Natural killer cell (primary cell): ENCODE results near the gene ABCB7. TPM values are rescaled to one million over a fixed set of nuclear protein-coding genes. Genes with fewer than 3 reads are reported as not detected.

ENCODE experiments used
- ATAC-seq, 3 donors: fragments of 150-1000 bp in 2 of 3; fragments of 200-7000 bp in 1 of 3; cut with Tn5 transposase; 1 replicate in 1 of 3; 2 replicates in 2 of 3; pipeline ENCODE4 v1.10.0; 2021; ENCODE audit warnings: mild to moderate bottlenecking in 2 of 3, moderate library complexity in 2 of 3
- DNase-seq, 2 donors: peaks; one replicate each; pipeline versions ENCODE4 v3.0.0 to v3.0.0-alpha.2; 2013 to 2021; ENCODE audit warnings: mixed read lengths in 1 of 2
- H3K27ac ChIP-seq: one replicate; pipeline ENCODE4 v1.5.1; 2013; ENCODE audit warnings: mild to moderate bottlenecking, low read length
- H3K27me3 ChIP-seq: one replicate; pipeline ENCODE4 v1.6.1; 2013; ENCODE audit warnings: low read length; ENCODE audit not compliant: control insufficient read depth, insufficient read depth
- H3K36me3 ChIP-seq: one replicate; pipeline ENCODE4 v1.6.1; 2013; ENCODE audit warnings: low read length; ENCODE audit not compliant: control insufficient read depth, insufficient read depth
- H3K4me1 ChIP-seq: one replicate; pipeline ENCODE4 v1.6.1; 2013; ENCODE audit warnings: low read length; ENCODE audit not compliant: control insufficient read depth, insufficient read depth
- H3K4me3 ChIP-seq: one replicate; pipeline ENCODE4 v1.5.1; 2013; ENCODE audit warnings: low read length
- H3K9me3 ChIP-seq: one replicate; pipeline ENCODE4 v1.6.1; 2013; ENCODE audit warnings: low read length; ENCODE audit not compliant: control insufficient read depth, insufficient read depth
- H3K27ac Mint-ChIP-seq, 2 donors: one replicate each; pipeline ENCODE4 v1.8.0; 2022; ENCODE audit warnings: mild to moderate bottlenecking in 2 of 2, mixed read lengths in 2 of 2, moderate library complexity in 1 of 2
- H3K27me3 Mint-ChIP-seq, 2 donors: one replicate each; pipeline ENCODE4 v1.8.0; 2022; ENCODE audit warnings: low read depth in 2 of 2, mixed read lengths in 2 of 2
- H3K36me3 Mint-ChIP-seq: one replicate; pipeline ENCODE4 v1.8.0; 2022; ENCODE audit warnings: mixed read lengths
- H3K4me1 Mint-ChIP-seq, 2 donors: one replicate each; pipeline ENCODE4 v1.8.0; 2022; ENCODE audit warnings: mixed read lengths in 2 of 2
- H3K4me3 Mint-ChIP-seq: one replicate; pipeline ENCODE4 v1.8.0; 2022; ENCODE audit warnings: mild to moderate bottlenecking, moderate library complexity, mixed read lengths
- H3K9me3 Mint-ChIP-seq, 2 donors: one replicate each; pipeline ENCODE4 v1.8.0; 2022; ENCODE audit warnings: mixed read lengths in 2 of 2
- CTCF ChIP-seq: fragments of 200-600 bp; IDR thresholded peaks from one replicate; pipeline ENCODE4 v1.8.0; 2022; ENCODE audit warnings: antibody characterized with exemption
- WGBS: methylation state at CpG from one replicate; pipeline ENCODE4 v1.1.7; 2013; ENCODE audit warnings: missing lambda C conversion rate; ENCODE audit not compliant: insufficient coverage; 5-methylcytosine and 5-hydroxymethylcytosine counted together
- intact Hi-C: fragments of 100-400 bp; cut with micrococcal nuclease; formaldehyde crosslinking; loops from one replicate; pipeline ENCODE4 v1.14.2; 2022
- total RNA-seq, 4 donors: library from RNA; stranded (reverse); fragments of 120-200 nt in 1 of 4; gene quantifications; one replicate each; pipeline versions ENCODE4 v1.2.3 to v1.2.4, GENCODE V29; 2013 to 2022

ABCB7 gene
- total RNA-seq, 3 donors from 2014 or later (not counting 1 experiment from before 2014, with no cell fraction given), result 17.9 to 26.8 (median 20.4) TPM

DNA sequence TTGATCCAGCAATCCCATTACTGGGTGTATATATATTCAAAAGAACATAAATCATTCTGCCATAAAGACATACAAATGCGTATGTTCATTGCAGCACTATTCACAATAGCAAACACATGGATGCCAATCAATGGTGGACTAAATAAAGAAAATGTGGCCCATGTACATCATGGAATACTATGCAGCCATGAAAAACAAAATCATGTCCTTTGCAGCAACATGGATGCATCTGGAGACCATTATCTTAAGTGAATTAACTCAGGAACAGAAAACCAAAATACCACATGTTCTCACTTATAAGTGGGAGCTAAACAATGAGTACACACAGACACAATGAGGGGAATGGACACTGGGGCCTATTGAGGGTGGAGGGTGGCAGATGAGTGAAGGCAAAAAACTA, 81.6 kb downstream of the ABCB7 start:
- H3K4me1 Mint-ChIP-seq, result peaks cover 0 to 5% of the 10 kb centered on the region in 2 donors
- Histone ChIP-seq H3K27ac (no peak overlapping the region), H3K9me3 (no peaks in the 10 kb centered on the region), H3K36me3 (peaks cover 5% of the 10 kb centered on the region), H3K4me1 (no peaks in the 10 kb centered on the region), H3K27me3 (no peaks in the 10 kb centered on the region), H3K4me3 (no peak overlapping the region)
- no peak overlapping the region for H3K27ac Mint-ChIP-seq
- no peaks in the 10 kb centered on the region for H3K27me3 Mint-ChIP-seq
- no CpG with 5 or more reads among the region's 1 CpG for WGBS
- no peak overlapping the region for H3K4me3 Mint-ChIP-seq
- no peak for DNase-seq
- ATAC-seq, result no peak
- no peaks in the 10 kb centered on the region for H3K9me3 Mint-ChIP-seq
- intact Hi-C loops, result no loop called here
- no peak for TF ChIP-seq CTCF
- H3K36me3 Mint-ChIP-seq, result no peaks in the 10 kb centered on the region

DNA sequence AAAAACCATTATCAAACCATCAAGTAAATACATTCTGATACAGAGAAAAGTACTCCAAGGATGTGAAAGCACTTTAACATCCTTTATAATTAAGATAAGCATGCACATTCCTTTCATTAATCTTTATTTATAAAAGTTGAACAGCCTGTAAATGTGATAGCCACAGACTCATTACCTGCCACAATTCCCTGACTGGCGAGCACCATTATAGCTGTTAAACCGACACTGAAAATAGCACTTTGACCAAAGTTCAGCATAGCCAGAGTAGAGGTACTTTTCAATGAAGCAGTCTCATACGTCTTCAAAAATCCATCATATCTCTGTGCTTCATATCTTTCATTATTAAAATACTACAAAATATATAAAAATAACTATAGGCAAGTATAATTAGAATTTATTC, 84.7 kb downstream of the ABCB7 start:
- H3K27me3 ChIP-seq, result no peaks in the 10 kb centered on the region
- H3K27ac ChIP-seq, result no peak overlapping the region
- Mint-ChIP-seq H3K4me1 (no peaks in the 10 kb centered on the region), H3K27ac (no peak overlapping the region), H3K36me3 (no peaks in the 10 kb centered on the region), H3K9me3 (no peaks in the 10 kb centered on the region), H3K27me3 (no peaks in the 10 kb centered on the region), H3K4me3 (no peak overlapping the region)
- DNase-seq (no peak), ATAC-seq (no peak)
- H3K4me3 ChIP-seq, result no peak overlapping the region
- H3K9me3 ChIP-seq, result no peaks in the 10 kb centered on the region
- intact Hi-C loops, result no loop called here
- no peaks in the 10 kb centered on the region for H3K4me1 ChIP-seq
- H3K36me3 ChIP-seq, result peaks cover 7% of the 10 kb centered on the region
- no peak for TF ChIP-seq CTCF
- WGBS, result 96% methylated on average over 3 of the region's 3 CpGs

DNA sequence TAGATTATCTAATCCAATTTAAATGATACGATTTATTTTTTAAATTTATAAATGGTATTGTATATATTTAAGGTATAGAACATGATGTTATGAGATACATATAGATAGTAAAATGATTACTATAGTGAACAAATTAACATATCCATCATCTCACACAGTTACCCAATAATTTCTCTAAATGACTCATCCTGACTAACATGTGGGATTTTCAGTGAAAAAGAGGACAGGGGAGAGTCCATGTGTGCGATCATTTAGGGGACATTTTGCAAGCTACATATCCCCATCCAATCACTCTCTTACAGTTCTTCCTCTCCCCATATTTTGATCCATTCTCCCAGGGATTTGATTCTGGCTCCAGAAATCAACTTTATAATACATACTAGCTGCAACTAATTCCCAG, 88.2 kb downstream of the ABCB7 start:
- Mint-ChIP-seq H3K27me3 (no peaks in the 10 kb centered on the region), H3K4me1 (no peaks in the 10 kb centered on the region), H3K36me3 (no peaks in the 10 kb centered on the region), H3K9me3 (no peaks in the 10 kb centered on the region), H3K27ac (no peak overlapping the region), H3K4me3 (no peak overlapping the region)
- TF ChIP-seq CTCF, result no peak
- WGBS, result 80% methylated on average over 1 of the region's 2 CpGs
- H3K9me3 ChIP-seq, result no peaks in the 10 kb centered on the region
- H3K4me3 ChIP-seq, result no peak overlapping the region
- no peak for ATAC-seq
- no peaks in the 10 kb centered on the region for H3K27me3 ChIP-seq
- DNase-seq, result no peak
- peaks cover 5% of the 10 kb centered on the region for H3K36me3 ChIP-seq
- no peak overlapping the region for H3K27ac ChIP-seq
- intact Hi-C loops, result no loop called here
- H3K4me1 ChIP-seq, result no peaks in the 10 kb centered on the region

DNA sequence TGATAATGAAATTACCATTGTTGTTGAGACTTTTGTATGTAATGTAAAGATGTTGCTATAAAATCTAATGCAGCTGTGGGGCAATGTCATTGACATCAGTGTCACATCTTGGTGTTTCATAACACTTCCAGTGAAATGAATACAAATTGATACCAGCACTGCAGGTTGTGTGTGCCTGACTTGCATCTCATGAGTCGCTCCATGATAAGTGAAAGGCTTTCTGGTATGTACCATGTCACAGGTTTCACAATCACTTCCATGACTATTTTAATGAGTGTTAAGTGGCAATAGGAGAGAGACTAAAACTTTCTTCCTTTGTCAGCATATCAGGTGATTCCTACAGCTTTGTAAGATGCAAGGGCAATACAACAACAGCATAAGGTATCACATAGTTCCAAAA, 94.4 kb downstream of the ABCB7 start:
- Histone ChIP-seq H3K27ac (no peak overlapping the region), H3K27me3 (no peaks in the 10 kb centered on the region), H3K4me1 (no peaks in the 10 kb centered on the region), H3K9me3 (no peaks in the 10 kb centered on the region), H3K36me3 (no peaks in the 10 kb centered on the region), H3K4me3 (no peak overlapping the region)
- DNase-seq, result no peak
- Mint-ChIP-seq H3K4me3 (no peak overlapping the region), H3K27ac (no peak overlapping the region), H3K27me3 (no peaks in the 10 kb centered on the region), H3K9me3 (no peaks in the 10 kb centered on the region), H3K36me3 (no peaks in the 10 kb centered on the region), H3K4me1 (no peaks in the 10 kb centered on the region)
- no peak for TF ChIP-seq CTCF
- intact Hi-C loops, result no loop called here
- no peak for ATAC-seq
- WGBS, result no CpG with 5 or more reads among the region's 1 CpG
